Stomach (tissue), 4 donors: ENCODE data around the gene FLT3LG.

ENCODE experiments used
- EP300 ChIP-seq: sonication (generic); formaldehyde crosslinking; IDR thresholded peaks from one replicate; pipeline ENCODE4 v1.6.1; 2017; ENCODE audit warnings: antibody characterized with exemption
- POLR2A ChIP-seq, 4 donors: fragments of 450-650 bp; IDR thresholded peaks; one replicate each; pipeline ENCODE4 v1.6.1; 2016; ENCODE audit warnings: antibody characterized with exemption in 4 of 4, control low read depth in 2 of 4, mild to moderate bottlenecking in 1 of 4, moderate library complexity in 1 of 4
- POLR2AphosphoS5 ChIP-seq, 3 donors: sonication (generic); formaldehyde crosslinking; IDR thresholded peaks; one replicate each; pipeline ENCODE4 v1.6.1; 2016; ENCODE audit warnings: antibody characterized with exemption in 3 of 3
- TF ChIP-seq, protein P1 (sequence below), 7 experiments: fragments of 450-650 bp in 4 of 7; fragments of 200-600 bp in 3 of 7; sonication (generic) in 3 of 7; IDR thresholded peaks; one replicate each; pipeline ENCODE4 v1.5.1; 2016 to 2019; ENCODE audit warnings: antibody characterized with exemption in 7 of 7, control low read depth in 2 of 7, mild to moderate bottlenecking in 1 of 7

GRCh38 chr19:49515767-49516166 is 41.8 kb downstream of the FLT3LG start:
- TF ChIP-seq, protein P1, sequence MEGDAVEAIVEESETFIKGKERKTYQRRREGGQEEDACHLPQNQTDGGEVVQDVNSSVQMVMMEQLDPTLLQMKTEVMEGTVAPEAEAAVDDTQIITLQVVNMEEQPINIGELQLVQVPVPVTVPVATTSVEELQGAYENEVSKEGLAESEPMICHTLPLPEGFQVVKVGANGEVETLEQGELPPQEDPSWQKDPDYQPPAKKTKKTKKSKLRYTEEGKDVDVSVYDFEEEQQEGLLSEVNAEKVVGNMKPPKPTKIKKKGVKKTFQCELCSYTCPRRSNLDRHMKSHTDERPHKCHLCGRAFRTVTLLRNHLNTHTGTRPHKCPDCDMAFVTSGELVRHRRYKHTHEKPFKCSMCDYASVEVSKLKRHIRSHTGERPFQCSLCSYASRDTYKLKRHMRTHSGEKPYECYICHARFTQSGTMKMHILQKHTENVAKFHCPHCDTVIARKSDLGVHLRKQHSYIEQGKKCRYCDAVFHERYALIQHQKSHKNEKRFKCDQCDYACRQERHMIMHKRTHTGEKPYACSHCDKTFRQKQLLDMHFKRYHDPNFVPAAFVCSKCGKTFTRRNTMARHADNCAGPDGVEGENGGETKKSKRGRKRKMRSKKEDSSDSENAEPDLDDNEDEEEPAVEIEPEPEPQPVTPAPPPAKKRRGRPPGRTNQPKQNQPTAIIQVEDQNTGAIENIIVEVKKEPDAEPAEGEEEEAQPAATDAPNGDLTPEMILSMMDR (IDR thresholded peaks at IDR 0.05) = no peak
- TF ChIP-seq EP300 (no peak), POLR2AphosphoS5 (IDR thresholded peaks at IDR 0.05) (no peak), POLR2A (IDR thresholded peaks at IDR 0.05) (no peak)
